Measurements from ENCODE around the gene CDC20.

- TF ChIP-seq POLR2A (IDR thresholded peaks at IDR 0.05; ENCODE audit: low read depth, low read length) (no peak), POLR2AphosphoS5 (IDR thresholded peaks at IDR 0.05; ENCODE audit: low read depth, low read length) (no peak), TAF1 (IDR thresholded peaks at IDR 0.05; ENCODE audit: borderline replicate concordance, low read depth, low read length) (no peak)
These were observed 1.5 kb upstream of the CDC20 start for GRCh38 chr1:43357251-43357650.

All from GM12892 (cell line).